ENCODE data around the gene CFAP119.

The CFAP119 gene

DNA sequence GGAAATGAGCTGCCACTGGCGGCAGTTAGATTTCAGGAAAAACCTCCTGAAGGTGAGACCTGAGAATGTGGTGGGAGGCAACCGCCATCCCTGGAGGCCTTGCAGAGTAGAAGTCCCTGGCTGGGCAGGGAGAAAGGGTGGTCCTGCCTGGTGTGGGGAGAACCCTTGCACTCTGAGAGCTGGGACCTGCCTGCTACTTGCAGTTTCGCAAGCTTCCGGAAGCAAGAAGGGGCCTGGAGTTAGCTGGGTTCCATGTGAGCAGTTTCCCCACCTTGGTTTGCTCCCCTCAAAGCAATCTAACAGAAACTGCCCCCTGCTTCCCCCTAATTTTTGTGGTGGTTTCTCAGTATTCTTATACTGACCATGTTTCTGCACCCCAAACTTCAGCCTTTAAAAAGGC is 18.7 kb upstream of the CFAP119 start:
- no peak for DNase-seq

- DNase-seq: no peak
Measured at GRCh38 chr16:30780021-30780420, 18.2 kb upstream of the CFAP119 start.

GRCh38 chr16:30779596-30779995 is 17.7 kb upstream of the CFAP119 start:
- no peak for DNase-seq

DNA sequence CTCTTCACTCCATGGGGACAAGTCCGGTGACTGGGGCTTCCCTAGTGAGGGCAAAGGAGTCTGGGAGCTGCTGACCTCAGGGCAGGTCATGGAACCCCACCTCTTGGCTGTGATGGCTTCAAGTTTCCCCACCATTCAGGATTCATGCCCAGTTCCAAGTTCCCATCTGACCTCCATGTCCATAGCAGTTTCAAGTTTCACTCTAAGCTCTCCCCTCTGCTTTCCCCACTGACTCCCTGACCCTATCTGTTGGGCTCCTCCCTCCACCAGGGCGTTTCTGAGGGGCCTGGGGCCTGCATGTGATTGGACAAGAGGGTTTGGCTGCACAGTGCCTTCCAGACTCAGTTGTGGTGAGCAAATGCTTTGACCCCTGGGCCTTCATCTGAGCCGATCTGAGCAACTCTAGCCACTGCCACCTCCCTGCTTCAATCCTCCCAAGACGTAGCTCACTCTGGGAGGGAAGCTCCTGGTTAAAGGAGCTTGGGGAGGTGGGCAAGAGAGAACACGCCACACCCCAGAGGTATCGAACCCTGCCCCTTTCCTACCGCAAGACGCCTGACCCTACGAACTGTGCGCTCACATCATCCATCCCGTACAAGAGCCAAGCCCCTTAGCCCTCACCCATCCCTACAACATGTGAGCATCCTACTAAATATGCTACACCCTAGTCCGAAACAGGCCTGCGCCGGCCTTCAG is 16.8 kb upstream of the CFAP119 start:
- no peak for DNase-seq

DNA sequence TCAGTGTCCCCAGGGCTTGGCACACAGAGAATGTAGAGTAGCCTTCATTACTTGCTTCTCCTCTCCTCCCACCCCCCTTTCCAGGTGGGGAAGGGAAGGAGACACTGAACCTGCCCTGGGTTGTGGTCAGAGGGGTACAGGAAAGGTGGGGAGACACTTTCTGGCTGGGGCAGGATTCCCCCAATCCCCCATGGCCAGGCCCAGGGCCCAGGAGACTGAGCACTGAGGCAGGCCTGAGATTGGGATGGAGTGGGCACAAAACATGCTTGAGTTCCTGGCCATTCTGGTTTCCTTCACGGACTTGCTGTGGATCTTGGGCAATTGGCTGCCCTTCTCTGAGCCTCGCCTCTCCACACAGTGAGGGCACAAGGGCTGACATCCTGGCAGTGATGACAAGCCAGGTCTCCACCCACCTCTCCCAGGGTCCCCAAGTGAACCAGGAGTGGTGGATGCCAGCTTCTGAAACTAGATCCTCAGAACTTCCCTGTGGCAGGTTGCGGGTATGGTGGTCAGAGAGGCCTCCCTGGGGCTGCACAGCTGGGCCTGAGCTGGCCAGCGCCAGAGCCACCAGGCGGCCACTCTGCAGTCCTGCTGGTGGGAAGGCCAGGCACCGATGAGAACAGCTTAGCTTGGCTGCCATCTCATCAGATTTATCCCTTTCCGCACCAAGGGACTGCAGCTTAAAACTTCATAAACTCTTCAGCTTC is 15.9 kb upstream of the CFAP119 start:
- no peak for DNase-seq

GRCh38 chr16:30775392-30776188 is 13.7 kb upstream of the CFAP119 start:
- DNase-seq: no peak

- DNase-seq: no peak
Measured at GRCh38 chr16:30775131-30775391, 13.2 kb upstream of the CFAP119 start.

- no peak for DNase-seq
Measured at GRCh38 chr16:30774367-30775130, 12.7 kb upstream of the CFAP119 start.

DNA sequence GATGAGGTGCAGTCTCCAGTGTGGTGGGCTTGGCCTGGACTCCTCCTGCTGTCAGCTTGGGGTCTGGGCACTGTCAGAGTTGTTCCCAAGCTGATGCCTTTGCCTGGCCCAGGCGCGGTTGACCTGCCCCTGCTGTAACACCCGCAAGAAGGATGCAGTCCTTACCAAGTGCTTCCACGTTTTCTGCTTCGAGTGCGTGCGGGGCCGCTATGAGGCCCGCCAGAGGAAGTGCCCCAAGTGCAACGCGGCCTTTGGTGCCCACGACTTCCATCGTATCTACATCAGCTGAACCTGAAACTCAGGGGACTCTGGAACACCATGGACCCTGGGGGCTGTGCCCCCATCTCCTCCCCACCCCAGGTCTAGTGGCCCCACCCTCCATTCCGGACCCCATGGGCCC is 12.0 kb upstream of the CFAP119 start:
- no peak for DNase-seq

DNA sequence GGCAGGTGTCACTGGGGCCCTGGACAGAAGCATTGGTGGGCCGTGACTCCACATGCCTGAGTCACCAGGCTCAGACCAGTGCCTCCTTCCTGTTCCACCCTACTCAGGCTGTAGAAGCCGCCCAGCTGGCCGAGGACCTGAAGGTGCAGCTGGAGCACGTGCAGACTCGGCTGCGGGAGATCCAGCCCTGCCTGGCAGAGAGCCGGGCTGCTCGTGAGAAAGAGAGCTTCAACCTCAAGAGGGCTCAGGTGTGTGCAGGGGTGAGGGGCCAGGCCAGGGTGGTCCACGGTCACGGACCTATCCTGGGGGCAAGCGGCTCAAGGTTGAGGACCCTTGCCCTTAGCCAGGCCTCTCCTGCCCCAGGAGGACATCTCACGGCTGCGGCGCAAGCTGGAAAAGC is 9.9 kb upstream of the CFAP119 start:
- no peak for DNase-seq

- DNase-seq: no peak
Measured at GRCh38 chr16:30769379-30770089, 7.7 kb upstream of the CFAP119 start.

DNA sequence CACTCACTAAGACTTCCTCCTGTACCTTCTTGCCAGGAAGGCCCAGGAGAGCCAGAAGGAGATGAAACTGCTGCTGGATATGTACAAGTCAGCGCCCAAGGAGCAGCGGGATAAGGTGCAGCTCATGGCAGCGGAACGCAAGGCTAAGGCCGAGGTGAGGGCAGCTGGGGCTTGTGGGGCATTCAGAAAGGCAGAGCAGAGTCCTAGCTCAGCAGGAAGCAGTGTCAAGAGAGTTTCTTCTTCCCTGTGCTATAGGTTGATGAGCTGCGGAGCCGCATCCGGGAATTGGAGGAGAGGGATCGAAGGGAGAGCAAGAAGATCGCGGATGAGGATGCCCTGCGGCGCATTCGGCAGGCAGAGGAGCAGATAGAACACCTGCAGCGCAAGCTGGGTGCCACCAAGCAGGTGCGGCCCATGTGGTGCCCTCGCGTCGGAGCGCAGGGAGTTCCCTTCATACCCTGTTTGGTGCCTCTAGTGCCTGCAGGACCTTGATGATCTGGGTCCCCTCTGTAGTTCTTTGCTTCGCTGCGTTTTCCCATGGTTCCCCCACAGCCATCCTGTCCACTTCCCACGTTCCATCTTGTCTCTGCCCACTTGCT is 6.8 kb upstream of the CFAP119 start:
- DNase-seq: no peak

DNA sequence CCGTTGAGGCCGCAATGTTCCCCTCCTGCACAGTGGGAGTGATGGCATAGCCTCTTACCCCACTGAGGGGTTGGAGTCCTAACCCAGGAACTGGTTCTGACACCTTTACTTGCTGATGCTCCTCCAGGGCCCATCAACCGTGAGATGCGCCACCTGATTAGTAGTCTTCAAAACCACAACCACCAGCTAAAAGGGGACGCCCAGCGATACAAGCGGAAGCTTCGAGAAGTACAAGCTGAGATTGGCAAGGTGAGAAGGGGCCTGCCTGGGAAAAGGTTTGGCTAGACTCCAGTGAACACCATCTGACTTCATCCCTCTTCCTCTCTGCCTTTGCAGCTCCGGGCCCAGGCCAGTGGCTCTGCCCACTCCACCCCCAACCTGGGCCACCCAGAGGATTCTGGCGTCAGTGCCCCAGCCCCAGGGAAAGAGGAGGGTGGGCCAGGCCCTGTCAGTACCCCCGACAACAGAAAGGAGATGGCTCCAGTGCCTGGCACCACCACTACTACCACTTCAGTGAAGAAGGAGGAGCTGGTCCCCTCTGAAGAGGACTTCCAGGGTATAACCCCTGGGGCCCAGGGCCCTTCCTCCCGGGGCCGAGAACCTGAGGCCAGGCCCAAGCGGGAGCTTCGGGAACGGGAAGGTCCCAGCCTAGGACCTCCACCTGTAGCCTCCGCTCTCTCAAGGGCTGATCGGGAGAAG is 6.1 kb upstream of the CFAP119 start:
- DNase-seq: no peak

GRCh38 chr16:30766933-30767284 is 5.0 kb upstream of the CFAP119 start:
- no peak for DNase-seq

DNA sequence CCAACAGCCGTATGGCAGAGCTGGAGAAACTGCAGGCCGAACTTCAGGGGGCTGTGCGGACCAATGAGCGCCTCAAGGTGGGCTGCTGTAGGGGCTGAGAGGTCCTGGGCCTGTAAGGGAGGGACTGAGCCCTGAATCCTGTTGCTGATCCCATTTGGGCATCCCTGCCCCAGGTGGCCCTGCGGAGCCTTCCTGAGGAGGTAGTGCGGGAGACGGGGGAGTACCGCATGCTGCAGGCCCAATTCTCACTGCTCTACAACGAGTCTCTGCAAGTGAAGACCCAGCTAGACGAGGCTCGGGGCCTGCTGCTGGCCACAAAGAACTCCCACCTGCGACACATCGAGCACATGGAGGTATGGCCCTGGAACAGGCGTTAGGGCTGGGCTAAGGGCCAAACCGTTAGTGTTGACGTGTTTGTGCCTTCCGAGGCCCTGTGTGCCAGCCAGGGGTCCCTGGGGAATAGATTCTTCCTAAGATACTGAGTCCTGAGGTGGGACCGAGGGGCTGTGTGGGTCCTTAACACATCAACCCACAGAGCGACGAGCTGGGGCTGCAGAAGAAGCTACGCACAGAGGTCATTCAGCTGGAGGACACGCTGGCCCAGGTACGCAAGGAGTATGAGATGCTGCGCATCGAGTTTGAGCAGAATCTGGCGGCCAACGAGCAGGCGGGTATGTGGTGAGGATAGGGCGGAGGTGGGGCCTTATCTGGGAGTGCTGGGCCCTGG is 4.5 kb upstream of the CFAP119 start:
- DNase-seq: no peak

DNA sequence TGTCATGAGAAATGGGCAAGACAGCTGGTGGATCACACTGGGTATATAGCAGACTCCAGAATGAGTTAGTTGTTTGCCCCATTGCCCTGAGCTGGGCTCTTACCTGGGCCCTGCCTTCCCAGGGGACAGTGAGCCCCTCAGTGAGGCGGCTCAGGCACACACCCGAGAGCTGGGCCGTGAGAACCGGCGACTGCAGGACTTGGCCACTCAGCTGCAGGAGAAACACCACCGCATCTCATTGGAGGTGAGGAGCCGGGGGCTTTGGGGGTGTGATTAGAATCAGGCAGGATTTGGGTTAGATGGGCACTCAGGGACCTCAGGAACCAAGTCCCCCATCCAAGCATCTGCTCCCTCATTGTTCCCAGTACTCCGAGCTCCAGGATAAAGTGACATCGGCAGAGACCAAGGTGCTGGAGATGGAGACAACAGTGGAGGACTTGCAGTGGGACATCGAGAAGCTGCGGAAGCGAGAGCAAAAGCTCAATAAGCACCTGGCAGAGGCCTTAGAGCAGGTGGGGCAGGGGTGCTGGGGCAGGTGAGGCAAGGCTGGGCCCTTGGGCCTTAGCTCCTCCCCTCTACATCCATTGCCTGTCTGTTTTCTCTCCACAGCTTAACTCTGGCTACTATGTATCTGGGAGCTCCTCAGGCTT is 3.1 kb upstream of the CFAP119 start:
- no peak for DNase-seq

- DNase-seq: no peak
Measured at GRCh38 chr16:30764086-30764485, 2.2 kb upstream of the CFAP119 start.

DNA sequence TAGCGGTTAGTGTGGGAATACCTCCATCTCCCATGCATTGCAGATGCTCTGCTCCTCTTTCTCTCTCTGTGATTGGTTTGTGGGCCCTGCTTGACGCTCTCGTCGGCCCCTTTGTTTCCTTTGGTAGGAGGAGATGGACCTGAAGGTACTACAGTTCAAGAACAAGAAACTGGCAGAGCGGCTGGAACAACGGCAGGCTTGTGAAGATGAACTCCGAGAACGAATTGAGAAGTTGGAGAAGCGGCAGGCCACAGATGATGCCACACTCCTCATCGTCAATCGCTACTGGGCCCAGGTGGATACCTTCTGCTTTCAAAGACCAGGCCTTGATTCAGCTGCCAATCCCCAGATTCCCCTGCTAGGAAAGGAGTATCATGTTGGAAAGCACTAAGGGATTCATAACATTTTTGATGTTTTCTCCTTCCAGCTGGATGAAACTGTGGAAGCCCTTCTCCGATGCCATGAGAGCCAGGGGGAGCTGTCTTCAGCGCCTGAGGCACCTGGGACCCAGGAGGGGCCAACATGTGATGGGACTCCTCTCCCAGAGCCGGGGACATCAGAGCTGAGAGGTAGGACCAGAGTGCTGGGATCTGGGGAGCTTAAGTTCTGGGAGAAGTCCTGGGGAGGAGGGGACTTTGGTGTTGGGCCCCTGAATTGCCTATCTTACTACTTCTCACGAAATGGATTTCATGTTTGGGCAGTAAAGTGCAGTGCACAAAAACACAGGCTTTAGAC is 1.3 kb upstream of the CFAP119 start:
- no peak for DNase-seq

DNA sequence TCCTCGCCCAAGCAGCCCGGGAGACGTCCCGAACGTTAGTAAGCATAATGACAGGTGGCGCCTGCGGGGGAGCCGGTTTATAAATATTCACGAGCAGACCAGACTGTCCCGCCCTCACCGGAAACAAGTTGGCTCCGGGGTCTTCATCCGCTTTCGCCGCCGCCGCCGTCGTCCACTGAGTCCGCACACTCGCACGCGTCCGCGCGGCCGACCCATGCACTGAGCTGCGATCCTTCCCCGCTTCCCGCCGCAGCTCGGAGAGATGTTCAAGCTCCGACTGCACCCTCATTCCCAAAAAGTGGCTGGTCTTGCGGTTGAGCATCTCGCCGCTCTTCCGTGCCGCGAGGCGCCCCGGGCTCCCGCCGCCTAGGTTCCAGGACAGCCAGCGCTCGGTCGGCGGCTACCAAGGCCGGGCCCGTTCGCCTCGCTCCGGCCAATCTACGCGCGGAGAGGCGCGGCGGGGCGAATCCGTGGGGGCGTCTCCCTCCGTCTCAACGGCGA is 385 bp downstream of the CFAP119 start:
- no peak for DNase-seq
